Tongue (tissue), 2 donors: ENCODE data around the gene NEK8. TPM values are rescaled to one million over a fixed set of nuclear protein-coding genes. Genes with fewer than 3 reads are reported as not detected.

Source experiments
- DNase-seq: peaks from one replicate; pipeline ENCODE4 v3.0.0-alpha.2; 2015
- total RNA-seq: library from RNA; depleted of rRNA; stranded (reverse); fragments of >200 nt; gene quantifications from one replicate; pipeline ENCODE4 v1.2.3, GENCODE V29; 2014

NEK8 gene
- total RNA-seq, 1 donor from 2014 or later: 4.1 TPM

- DNase-seq: peak; percentile 85
These were observed 16.6 kb downstream of the NEK8 start for GRCh38 chr17:28744972-28745785.

- DNase-seq: no peak
These were observed 17.3 kb downstream of the NEK8 start for GRCh38 chr17:28745786-28746411.

- DNase-seq: peak; percentile 95
These were observed 18.0 kb downstream of the NEK8 start for GRCh38 chr17:28746611-28747050.

- no peak for DNase-seq
These were observed 18.6 kb downstream of the NEK8 start for GRCh38 chr17:28747051-28747691.

GRCh38 chr17:28747801-28748750 lies 19.5 kb downstream of the NEK8 start:
- no peak for DNase-seq

GRCh38 chr17:28748852-28749515 lies 20.4 kb downstream of the NEK8 start:
- no peak for DNase-seq

GRCh38 chr17:28749516-28750177 lies 21.1 kb downstream of the NEK8 start:
- DNase-seq: no peak

GRCh38 chr17:28750178-28751047 lies 21.8 kb downstream of the NEK8 start:
- DNase-seq: peak; percentile 97

GRCh38 chr17:28751600-28752366 lies 23.2 kb downstream of the NEK8 start:
- no peak for DNase-seq

GRCh38 chr17:28755486-28755885 lies 26.9 kb downstream of the NEK8 start:
- no peak for DNase-seq

GRCh38 chr17:28756049-28756804 lies 27.6 kb downstream of the NEK8 start:
- DNase-seq: no peak

- no peak for DNase-seq
These were observed 30.0 kb downstream of the NEK8 start for GRCh38 chr17:28758411-28759121.

GRCh38 chr17:28759256-28759865 lies 30.8 kb downstream of the NEK8 start:
- no peak for DNase-seq

GRCh38 chr17:28760601-28761562 lies 32.3 kb downstream of the NEK8 start:
- no peak for DNase-seq

- no peak for DNase-seq
These were observed 34.7 kb downstream of the NEK8 start for GRCh38 chr17:28763137-28763799.
